Ascending aorta (tissue), 2 donors: ENCODE data around the gene NKAIN2. TPM values are rescaled to one million over a fixed set of nuclear protein-coding genes. Genes with fewer than 3 reads are reported as not detected.

ENCODE experiments used
- DNase-seq, 2 donors: peaks; one replicate each; pipeline ENCODE4 v3.0.0-alpha.2; 2019; ENCODE audit warnings: low spot score in 2 of 2
- H3K27ac ChIP-seq, 2 donors: fragments of 200-600 bp; sonication (generic); one replicate each; pipeline ENCODE4 v1.5.1; 2016 to 2017; ENCODE audit warnings: mild to moderate bottlenecking in 1 of 2
- H3K27me3 ChIP-seq: fragments of 200-600 bp; sonication (generic); one replicate; pipeline ENCODE4 v1.5.1; 2017
- H3K36me3 ChIP-seq, 2 donors: fragments of 200-600 bp; sonication (generic); one replicate each; pipeline ENCODE4 v1.5.1; 2016
- H3K4me1 ChIP-seq, 2 donors: fragments of 200-600 bp; sonication (generic); one replicate each; pipeline ENCODE4 v1.5.1; 2016 to 2017; ENCODE audit warnings: mild to moderate bottlenecking in 1 of 2
- H3K4me3 ChIP-seq, 2 donors: fragments of 200-600 bp; sonication (generic); one replicate each; pipeline ENCODE4 v1.5.1; 2016 to 2017; ENCODE audit warnings: mild to moderate bottlenecking in 1 of 2
- H3K9me3 ChIP-seq, 2 donors: fragments of 200-600 bp; sonication (generic); one replicate each; pipeline ENCODE4 v1.5.1; 2016
- CTCF ChIP-seq, 3 experiments: fragments of 200-600 bp in 2 of 3; fragments of 450-650 bp in 1 of 3; sonication (generic) in 2 of 3; IDR thresholded peaks; one replicate each; pipeline ENCODE4 v1.5.1; 2016 to 2019; ENCODE audit warnings: antibody characterized with exemption in 3 of 3, mild to moderate bottlenecking in 1 of 3, moderate library complexity in 1 of 3
- intact Hi-C: fragments of 100-400 bp; cut with DNase I; formaldehyde crosslinking; loops from one replicate; pipeline ENCODE4 v1.15.1; 2023
- total RNA-seq: library from RNA; depleted of rRNA; stranded (reverse); fragments of >200 nt; gene quantifications from one replicate; pipeline ENCODE4 v1.1.0, GENCODE V29; 2016

Gene NKAIN2
- total RNA-seq, 1 donor from 2014 or later = 0.11 TPM

GRCh38 chr6:124607119-124607627 lies 803.5 kb downstream of the NKAIN2 start:
- TF ChIP-seq CTCF (IDR thresholded peaks at IDR 0.05) = no peak
- intact Hi-C loops = no loop called here
- Histone ChIP-seq H3K4me1 (no peaks in the 10 kb centered on the region), H3K36me3 (no peaks in the 10 kb centered on the region), H3K9me3 (no peaks in the 10 kb centered on the region), H3K27ac (no peak overlapping the region), H3K27me3 (no peaks in the 10 kb centered on the region), H3K4me3 (no peak overlapping the region)
- no peak for DNase-seq

- Histone ChIP-seq H3K9me3 (no peaks in the 10 kb centered on the region), H3K27me3 (no peaks in the 10 kb centered on the region), H3K27ac (no peak overlapping the region), H3K4me3 (no peak overlapping the region), H3K4me1 (no peaks in the 10 kb centered on the region), H3K36me3 (no peaks in the 10 kb centered on the region)
- TF ChIP-seq CTCF (IDR thresholded peaks at IDR 0.05) = no peak
- intact Hi-C loops = no loop called here
- no peak for DNase-seq
These were observed 809.4 kb downstream of the NKAIN2 start for GRCh38 chr6:124613031-124613430.

- intact Hi-C loops = no loop called here
- H3K4me3 ChIP-seq = no peak overlapping the region
- no peak for TF ChIP-seq CTCF (IDR thresholded peaks at IDR 0.05)
- no peaks in the 10 kb centered on the region for H3K36me3 ChIP-seq
- no peak overlapping the region for H3K27ac ChIP-seq
- no peaks in the 10 kb centered on the region for H3K4me1 ChIP-seq
- H3K9me3 ChIP-seq = no peaks in the 10 kb centered on the region
- no peaks in the 10 kb centered on the region for H3K27me3 ChIP-seq
- no peak for DNase-seq
These were observed 818.7 kb downstream of the NKAIN2 start for GRCh38 chr6:124622351-124622750.

GRCh38 chr6:124633655-124634054 lies 830.0 kb downstream of the NKAIN2 start:
- no peaks in the 10 kb centered on the region for H3K4me1 ChIP-seq
- no peak for TF ChIP-seq CTCF (IDR thresholded peaks at IDR 0.05)
- no peak overlapping the region for H3K4me3 ChIP-seq
- intact Hi-C loops = no loop called here
- no peak for DNase-seq
- no peaks in the 10 kb centered on the region for H3K27me3 ChIP-seq
- no peaks in the 10 kb centered on the region for H3K36me3 ChIP-seq
- H3K27ac ChIP-seq = no peak overlapping the region
- H3K9me3 ChIP-seq = no peaks in the 10 kb centered on the region

GRCh38 chr6:124640432-124640831 lies 836.8 kb downstream of the NKAIN2 start:
- Histone ChIP-seq H3K36me3 (no peaks in the 10 kb centered on the region), H3K4me3 (no peak overlapping the region), H3K4me1 (no peaks in the 10 kb centered on the region), H3K27ac (no peak overlapping the region), H3K9me3 (no peaks in the 10 kb centered on the region), H3K27me3 (no peaks in the 10 kb centered on the region)
- TF ChIP-seq CTCF (IDR thresholded peaks at IDR 0.05) = no peak
- no peak for DNase-seq
- intact Hi-C loops = no loop called here

GRCh38 chr6:124655866-124656265 lies 852.2 kb downstream of the NKAIN2 start:
- H3K4me1 ChIP-seq = no peaks in the 10 kb centered on the region
- no peak overlapping the region for H3K4me3 ChIP-seq
- intact Hi-C loops = no loop called here
- no peaks in the 10 kb centered on the region for H3K9me3 ChIP-seq
- no peak for DNase-seq
- TF ChIP-seq CTCF (IDR thresholded peaks at IDR 0.05) = no peak
- H3K27ac ChIP-seq = no peak overlapping the region
- no peaks in the 10 kb centered on the region for H3K27me3 ChIP-seq
- H3K36me3 ChIP-seq = no peaks in the 10 kb centered on the region
